ENCODE data around the gene TNIK.
"Not testable (repeated sequence)": the region's sequence is repeated elsewhere in the genome, so short reads cannot be mapped to it uniquely, and the experiment has no call there.

- not testable (repeated sequence) for TF ChIP-seq CTCF, POLR2A, POLR2AphosphoS5 (IDR thresholded peaks at IDR 0.05)
These were observed 155.7 kb downstream of the TNIK start for GRCh38 chr3:171304498-171304897.
